Neural cell (in vitro differentiated cells): ENCODE measurements around the gene ARMC2. TPM values are rescaled to one million over a fixed set of nuclear protein-coding genes. Genes with fewer than 3 reads are reported as not detected.

Experiments used
- H2AFZ ChIP-seq: fragments of 200-600, 300-800 bp; sonication (generic), shearing (Covaris generic); 2 replicates; pipeline ENCODE4 v1.6.0; 2014; ENCODE audit warnings: low read depth, mild to moderate bottlenecking, antibody characterized with exemption, low read length, moderate library complexity
- H3F3A ChIP-seq: fragments of 200-600 bp; shearing (Covaris generic); 2 replicates; pipeline ENCODE4 v1.6.1; 2016; ENCODE audit warnings: mild to moderate bottlenecking, moderate library complexity, mixed read lengths, antibody characterized with exemption, low read length; ENCODE audit not compliant: insufficient read depth, poor library complexity, severe bottlenecking
- H3K27ac ChIP-seq: fragments of 200-600, 300-800 bp; sonication (generic), shearing (Covaris generic); 2 replicates; pipeline ENCODE4 v1.5.1; 2014; ENCODE audit warnings: mild to moderate bottlenecking, low read length, moderate library complexity
- H3K27me3 ChIP-seq: fragments of 300-800, 200-600 bp; sonication (generic), shearing (Covaris generic); 2 replicates; pipeline ENCODE4 v1.6.0; 2014; ENCODE audit warnings: mild to moderate bottlenecking, low read depth, low read length, moderate library complexity; ENCODE audit not compliant: insufficient read depth
- H3K36me3 ChIP-seq: fragments of 300-800, 200-600 bp; sonication (generic), shearing (Covaris generic); 2 replicates; pipeline ENCODE4 v1.5.1; 2014; ENCODE audit warnings: mild to moderate bottlenecking, antibody characterized with exemption, low read length, moderate library complexity; ENCODE audit not compliant: insufficient read depth
- H3K4me2 ChIP-seq: fragments of 300-800, 200-600 bp; sonication (generic), shearing (Covaris generic); 2 replicates; pipeline ENCODE4 v1.6.0; 2014; ENCODE audit warnings: mild to moderate bottlenecking, low read length
- H3K4me3 ChIP-seq: fragments of 300-800, 200-600 bp; sonication (generic), shearing (Covaris generic); 2 replicates; pipeline ENCODE4 v1.5.1; 2014; ENCODE audit warnings: mild to moderate bottlenecking, low read length, moderate library complexity
- H3K79me2 ChIP-seq: fragments of 200-600 bp; shearing (Covaris generic); replicated peaks from 2 replicates; pipeline ENCODE4 v1.6.0; 2014; ENCODE audit warnings: mild to moderate bottlenecking, low read length, moderate library complexity; ENCODE audit not compliant: insufficient read depth
- H3K9ac ChIP-seq: fragments of 300-800, 200-600 bp; sonication (generic), shearing (Covaris generic); 2 replicates; pipeline ENCODE4 v1.6.1; 2016; ENCODE audit warnings: mild to moderate bottlenecking, low read length, mixed read lengths
- H3K9me2 ChIP-seq: fragments of 200-600 bp; shearing (Covaris generic); 2 replicates; pipeline ENCODE4 v1.6.1; 2016; ENCODE audit warnings: mild to moderate bottlenecking, low read length, mixed read lengths; ENCODE audit not compliant: insufficient read depth
- H3K9me3 ChIP-seq: fragments of 200-600, 300-800 bp; sonication (generic), shearing (Covaris generic); 2 replicates; pipeline ENCODE4 v1.6.1; 2016; ENCODE audit warnings: mild to moderate bottlenecking, mixed run types, low read length, moderate library complexity, mixed read lengths
- H4K20me1 ChIP-seq: fragments of 200-600 bp; shearing (Covaris generic); 2 replicates; pipeline ENCODE4 v1.6.1; 2016; ENCODE audit warnings: mild to moderate bottlenecking, mixed run types; ENCODE audit not compliant: insufficient read depth
- EP300 ChIP-seq: fragments of 450-650 bp; conservative IDR thresholded peaks from 2 replicates; pipeline ENCODE4 v1.6.1; 2014; ENCODE audit warnings: antibody characterized with exemption, mild to moderate bottlenecking, moderate library complexity; ENCODE audit not compliant: poor library complexity, severe bottlenecking
- EZH2 ChIP-seq: fragments of 200-600, 300-800 bp; shearing (Covaris generic), sonication (generic); IDR thresholded peaks from 2 replicates; pipeline ENCODE4 v1.6.1; 2014; ENCODE audit warnings: antibody characterized with exemption, low read length, borderline replicate concordance, mild to moderate bottlenecking; ENCODE audit not compliant: insufficient read depth, poor library complexity, severe bottlenecking
- MXI1 ChIP-seq: fragments of 450-650 bp; conservative IDR thresholded peaks from 2 replicates; pipeline ENCODE4 v1.6.1; 2014; ENCODE audit warnings: antibody characterized with exemption, mild to moderate bottlenecking; ENCODE audit not compliant: poor library complexity, severe bottlenecking
- POLR2AphosphoS5 ChIP-seq: IDR thresholded peaks from 2 replicates; pipeline ENCODE4 v1.6.1; 2012
- RAD21 ChIP-seq: fragments of 450-650 bp; conservative IDR thresholded peaks from 2 replicates; pipeline ENCODE4 v1.6.1; 2014; ENCODE audit warnings: antibody characterized with exemption, mild to moderate bottlenecking, moderate library complexity
- REST ChIP-seq: IDR thresholded peaks from 2 replicates; pipeline ENCODE4 v1.6.1; 2012; ENCODE audit warnings: borderline replicate concordance
- SMC3 ChIP-seq: fragments of 450-650 bp; conservative IDR thresholded peaks from 2 replicates; pipeline ENCODE4 v1.6.1; 2014; ENCODE audit warnings: antibody characterized with exemption, mild to moderate bottlenecking, moderate library complexity; ENCODE audit not compliant: poor library complexity
- TAF1 ChIP-seq: IDR thresholded peaks from 2 replicates; pipeline ENCODE4 v1.6.1; 2012; ENCODE audit warnings: low read depth
- polyA plus RNA-seq: library from polyadenylated mRNA; depleted of rRNA; stranded (reverse); fragments of >200 nt; gene quantifications from 2 replicates; pipeline ENCODE4 v1.2.3, GENCODE V29; 2014
- TF ChIP-seq, protein P1 (sequence below): fragments of 450-650 bp; IDR thresholded peaks from 2 replicates; pipeline ENCODE4 v1.5.1; 2014; ENCODE audit warnings: antibody characterized with exemption, mild to moderate bottlenecking, moderate library complexity; ENCODE audit not compliant: poor library complexity, severe bottlenecking

ARMC2 gene
- polyA plus RNA-seq, 1 donor from 2014 or later = 18.6 TPM

GRCh38 chr6:108903796-108904195, 55.6 kb downstream of the ARMC2 start:
- Histone ChIP-seq H3K4me3 (no peak overlapping the region), H3K27me3 (no peaks in the 10 kb centered on the region), H3K27ac (no peak overlapping the region), H3K4me2 (no peak overlapping the region), H3K9me3 (no peaks in the 10 kb centered on the region), H3K9me2 (no peaks in the 10 kb centered on the region), H3K36me3 (no peaks in the 10 kb centered on the region), H3K9ac (no peak overlapping the region), H3F3A (no peaks in the 10 kb centered on the region), H3K79me2 (no peaks in the 10 kb centered on the region), H2AFZ (no peak overlapping the region), H4K20me1 (no peaks in the 10 kb centered on the region)
- TF ChIP-seq SMC3 = no peak

GRCh38 chr6:108904741-108905140, 56.5 kb downstream of the ARMC2 start:
- Histone ChIP-seq H3K9me2 (no peaks in the 10 kb centered on the region), H3K4me3 (no peak overlapping the region)

More at GRCh38 chr6:108904741-108905140, 56.5 kb downstream of the ARMC2 start:
- Histone ChIP-seq H3F3A (no peaks in the 10 kb centered on the region), H3K4me2 (no peak overlapping the region), H4K20me1 (no peaks in the 10 kb centered on the region), H3K9me3 (no peaks in the 10 kb centered on the region), H3K27me3 (no peaks in the 10 kb centered on the region), H3K79me2 (no peaks in the 10 kb centered on the region), H3K36me3 (no peaks in the 10 kb centered on the region), H3K9ac (no peak overlapping the region), H3K27ac (no peak overlapping the region), H2AFZ (no peak overlapping the region)
- TF ChIP-seq, protein P1, sequence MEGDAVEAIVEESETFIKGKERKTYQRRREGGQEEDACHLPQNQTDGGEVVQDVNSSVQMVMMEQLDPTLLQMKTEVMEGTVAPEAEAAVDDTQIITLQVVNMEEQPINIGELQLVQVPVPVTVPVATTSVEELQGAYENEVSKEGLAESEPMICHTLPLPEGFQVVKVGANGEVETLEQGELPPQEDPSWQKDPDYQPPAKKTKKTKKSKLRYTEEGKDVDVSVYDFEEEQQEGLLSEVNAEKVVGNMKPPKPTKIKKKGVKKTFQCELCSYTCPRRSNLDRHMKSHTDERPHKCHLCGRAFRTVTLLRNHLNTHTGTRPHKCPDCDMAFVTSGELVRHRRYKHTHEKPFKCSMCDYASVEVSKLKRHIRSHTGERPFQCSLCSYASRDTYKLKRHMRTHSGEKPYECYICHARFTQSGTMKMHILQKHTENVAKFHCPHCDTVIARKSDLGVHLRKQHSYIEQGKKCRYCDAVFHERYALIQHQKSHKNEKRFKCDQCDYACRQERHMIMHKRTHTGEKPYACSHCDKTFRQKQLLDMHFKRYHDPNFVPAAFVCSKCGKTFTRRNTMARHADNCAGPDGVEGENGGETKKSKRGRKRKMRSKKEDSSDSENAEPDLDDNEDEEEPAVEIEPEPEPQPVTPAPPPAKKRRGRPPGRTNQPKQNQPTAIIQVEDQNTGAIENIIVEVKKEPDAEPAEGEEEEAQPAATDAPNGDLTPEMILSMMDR = no peak
- TF ChIP-seq SMC3 (no peak), POLR2AphosphoS5 (no peak), TAF1 (no peak), EZH2 (no peak), MXI1 (no peak), EP300 (no peak), REST (no peak), RAD21 (no peak)
